SK-N-SH treated with all-trans-retinoic acid at 6 μM for 48 hours (cell line): Measurements from ENCODE around the gene GALNTL6.
"Not testable (repeated sequence)": the region's sequence is repeated elsewhere in the genome, so short reads cannot be mapped to it uniquely, and the experiment has no call there.

Source experiments
- ATAC-seq: fragments of 200-7000 bp; cut with Tn5 transposase; 3 replicates; pipeline ENCODE4 v1.9.1; 2020; ENCODE audit warnings: mild to moderate bottlenecking, moderate library complexity
- ARNTL ChIP-seq: fragments of 450-650 bp; formaldehyde crosslinking; IDR thresholded peaks from 2 replicates; pipeline ENCODE4 v1.5.0; 2020; ENCODE audit warnings: low read depth, mild to moderate bottlenecking, moderate library complexity, borderline replicate concordance
- BACH2 ChIP-seq: fragments of 250-450 bp; sonication (Bioruptor Pico); IDR thresholded peaks from 2 replicates; pipeline ENCODE4 v1.9.0; 2021; ENCODE audit warnings: mild to moderate bottlenecking, borderline replicate concordance
- CSDC2 ChIP-seq: fragments of 250-450 bp; sonication (Bioruptor Pico); IDR thresholded peaks from 2 replicates; pipeline ENCODE4 v1.5.0; 2020; ENCODE audit warnings: mild to moderate bottlenecking, moderate library complexity
- ESRRG ChIP-seq: fragments of 250-450 bp; sonication (Bioruptor Pico); IDR thresholded peaks from 2 replicates; pipeline ENCODE4 v1.6.1; 2021; ENCODE audit warnings: mild to moderate bottlenecking
- GLIS3 ChIP-seq: fragments of 250-450 bp; sonication (Bioruptor Pico); IDR thresholded peaks from 2 replicates; pipeline ENCODE4 v1.5.0; 2020; ENCODE audit warnings: mild to moderate bottlenecking, moderate library complexity
- ISL1 ChIP-seq: fragments of 250-450 bp; sonication (Bioruptor Pico); IDR thresholded peaks from 2 replicates; pipeline ENCODE4 v2.1.2; 2022; ENCODE audit warnings: mild to moderate bottlenecking, moderate library complexity
- OSR1 ChIP-seq: fragments of 250-450 bp; sonication (Bioruptor Pico); IDR thresholded peaks from 2 replicates; pipeline ENCODE4 v1.8.0; 2022; ENCODE audit warnings: moderate library complexity, mild to moderate bottlenecking, inconsistent platforms
- PATZ1 ChIP-seq: fragments of 250-450 bp; sonication (Bioruptor Pico); IDR thresholded peaks from 2 replicates; pipeline ENCODE4 v1.8.0; 2020; ENCODE audit warnings: mild to moderate bottlenecking, moderate library complexity, borderline replicate concordance
- POU6F1 ChIP-seq: fragments of 250-450 bp; sonication (Bioruptor Pico); IDR thresholded peaks from 2 replicates; pipeline ENCODE4 v1.8.0; 2021; ENCODE audit warnings: low read depth, mild to moderate bottlenecking, moderate library complexity, borderline replicate concordance
- PPARA ChIP-seq: fragments of 250-450 bp; sonication (Bioruptor Pico); IDR thresholded peaks from 2 replicates; pipeline ENCODE4 v1.5.0; 2020; ENCODE audit warnings: mild to moderate bottlenecking, borderline replicate concordance
- RARB ChIP-seq: fragments of 250-450 bp; sonication (Bioruptor Pico); IDR thresholded peaks from 2 replicates; pipeline ENCODE4 v1.8.0; 2021; ENCODE audit warnings: mild to moderate bottlenecking, moderate library complexity
- SNAI2 ChIP-seq: fragments of 250-450 bp; sonication (Bioruptor Pico); IDR thresholded peaks from 2 replicates; pipeline ENCODE4 v1.5.0; 2020; ENCODE audit warnings: mild to moderate bottlenecking, moderate library complexity
- TCF4 ChIP-seq: fragments of 250-450 bp; sonication (Bioruptor Pico); IDR thresholded peaks from 2 replicates; pipeline ENCODE4 v1.8.0; 2021; ENCODE audit warnings: mild to moderate bottlenecking, moderate library complexity, borderline replicate concordance
- TOX ChIP-seq: fragments of 250-450 bp; sonication (Bioruptor Pico); IDR thresholded peaks from 2 replicates; pipeline ENCODE4 v1.8.0; 2021; ENCODE audit warnings: mild to moderate bottlenecking, moderate library complexity, borderline replicate concordance
- ZC3H10 ChIP-seq: fragments of 250-450 bp; sonication (Bioruptor Pico); IDR thresholded peaks from 2 replicates; pipeline ENCODE4 v1.5.1; 2021; ENCODE audit warnings: mild to moderate bottlenecking, moderate library complexity
- ZFP3 ChIP-seq: fragments of 250-450 bp; sonication (Bioruptor Pico); IDR thresholded peaks from 2 replicates; pipeline ENCODE4 v1.5.0; 2020; ENCODE audit warnings: mild to moderate bottlenecking, moderate library complexity
- ZFP30 ChIP-seq: fragments of 450-650 bp; formaldehyde crosslinking; IDR thresholded peaks from 2 replicates; pipeline ENCODE4 v1.5.0; 2022; ENCODE audit warnings: mild to moderate bottlenecking, moderate library complexity
- ZNF565 ChIP-seq: fragments of 450-650 bp; formaldehyde crosslinking; conservative IDR thresholded peaks from 2 replicates; pipeline ENCODE4 v1.5.0; 2020; ENCODE audit warnings: low read depth, mild to moderate bottlenecking, moderate library complexity
- ZNF70 ChIP-seq: fragments of 450-650 bp; formaldehyde crosslinking; IDR thresholded peaks from 2 replicates; pipeline ENCODE4 v1.5.0; 2020; ENCODE audit warnings: mild to moderate bottlenecking, moderate library complexity
- ZNF8 ChIP-seq: fragments of 450-650 bp; formaldehyde crosslinking; IDR thresholded peaks from 2 replicates; pipeline ENCODE4 v1.5.0; 2020; ENCODE audit warnings: mild to moderate bottlenecking, moderate library complexity
- TF ChIP-seq, protein P1 (sequence below): fragments of 250-450 bp; sonication (Bioruptor Pico); IDR thresholded peaks from 2 replicates; pipeline ENCODE4 v1.5.1; 2020; ENCODE audit warnings: low read depth, mild to moderate bottlenecking, moderate library complexity
- TF ChIP-seq, protein P2 (sequence below): fragments of 250-450 bp; sonication (Bioruptor Pico); IDR thresholded peaks from 2 replicates; pipeline ENCODE4 v1.5.0; 2020; ENCODE audit warnings: mild to moderate bottlenecking, moderate library complexity

GALNTL6 gene

GRCh38 chr4:173037242-173037641, 1224.0 kb downstream of the GALNTL6 start:
- TF ChIP-seq ZNF8 (CRISPR knock-in tag): no peak
- ATAC-seq: no peak

GRCh38 chr4:173038192-173038896, 1225.1 kb downstream of the GALNTL6 start:
- TF ChIP-seq ZNF565: no peak
- TF ChIP-seq TCF4 (CRISPR knock-in tag): no peak
- TF ChIP-seq RARB (CRISPR knock-in tag): no peak
- TF ChIP-seq CSDC2 (CRISPR knock-in tag): no peak
- TF ChIP-seq ESRRG (CRISPR knock-in tag): no peak
- TF ChIP-seq POU6F1 (CRISPR knock-in tag): no peak
- TF ChIP-seq, protein P1, sequence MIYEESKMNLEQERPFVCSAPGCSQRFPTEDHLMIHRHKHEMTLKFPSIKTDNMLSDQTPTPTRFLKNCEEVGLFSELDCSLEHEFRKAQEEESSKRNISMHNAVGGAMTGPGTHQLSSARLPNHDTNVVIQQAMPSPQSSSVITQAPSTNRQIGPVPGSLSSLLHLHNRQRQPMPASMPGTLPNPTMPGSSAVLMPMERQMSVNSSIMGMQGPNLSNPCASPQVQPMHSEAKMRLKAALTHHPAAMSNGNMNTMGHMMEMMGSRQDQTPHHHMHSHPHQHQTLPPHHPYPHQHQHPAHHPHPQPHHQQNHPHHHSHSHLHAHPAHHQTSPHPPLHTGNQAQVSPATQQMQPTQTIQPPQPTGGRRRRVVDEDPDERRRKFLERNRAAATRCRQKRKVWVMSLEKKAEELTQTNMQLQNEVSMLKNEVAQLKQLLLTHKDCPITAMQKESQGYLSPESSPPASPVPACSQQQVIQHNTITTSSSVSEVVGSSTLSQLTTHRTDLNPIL (CRISPR knock-in tag): no peak
- TF ChIP-seq ZC3H10 (CRISPR knock-in tag): no peak
- no peak for TF ChIP-seq ZNF70 (CRISPR knock-in tag)
- no peak for TF ChIP-seq ZFP30 (CRISPR knock-in tag)
- TF ChIP-seq ZFP3 (CRISPR knock-in tag): no peak
- no peak for TF ChIP-seq PPARA
- no peak for TF ChIP-seq TOX (CRISPR knock-in tag)
- TF ChIP-seq PATZ1 (CRISPR knock-in tag): no peak
- TF ChIP-seq BACH2 (CRISPR knock-in tag): no peak
- no peak for ATAC-seq

DNA sequence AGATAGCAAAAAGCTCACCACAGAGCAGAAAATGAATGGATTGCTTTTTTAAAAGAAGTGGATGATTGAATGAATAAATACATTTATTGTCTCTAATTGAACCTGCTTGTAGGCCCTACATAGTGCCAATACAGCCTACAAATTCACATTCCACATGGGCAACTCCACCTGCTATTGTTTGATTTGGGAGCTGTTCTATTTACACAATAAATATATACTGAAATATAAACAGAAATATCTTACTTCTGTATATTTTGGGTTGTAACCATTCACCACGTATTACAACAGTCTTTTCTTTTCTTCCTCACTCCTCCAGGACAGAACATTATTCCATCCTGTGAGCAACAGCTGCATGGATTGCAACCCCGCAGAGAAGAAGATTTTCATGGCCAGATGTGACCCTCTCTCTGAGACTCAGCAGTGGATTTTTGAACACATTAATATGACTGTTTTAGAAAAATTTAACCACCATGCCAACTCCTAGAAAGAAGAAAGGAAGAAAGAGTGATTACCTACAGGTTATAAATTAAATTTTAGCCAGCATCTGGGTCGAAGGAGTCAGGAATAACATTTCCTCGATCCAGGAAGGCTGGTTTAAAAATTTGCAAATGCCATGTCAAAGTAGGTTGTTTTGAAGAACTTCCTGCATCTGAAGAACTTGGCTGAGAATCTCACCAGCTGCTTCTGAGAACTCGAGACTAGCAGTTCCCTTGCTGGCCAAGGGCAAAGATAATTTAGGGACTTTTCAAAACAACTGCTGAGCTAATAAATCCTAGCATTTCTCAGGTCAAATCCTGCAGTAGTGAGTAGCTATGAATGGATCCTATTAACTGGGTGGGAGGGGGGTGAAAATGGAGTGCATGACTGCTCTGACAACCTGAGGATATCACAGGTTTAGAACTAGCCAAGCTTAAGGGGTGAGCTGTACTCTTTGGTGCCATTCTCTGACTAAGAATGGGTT, 1226.7 kb downstream of the GALNTL6 start:
- TF ChIP-seq ZC3H10 (CRISPR knock-in tag) (no peak), ZFP3 (CRISPR knock-in tag) (no peak), BACH2 (CRISPR knock-in tag) (no peak), ZFP30 (CRISPR knock-in tag) (no peak), ARNTL (CRISPR knock-in tag) (no peak)

GRCh38 chr4:173041482-173041881, 1228.3 kb downstream of the GALNTL6 start:
- TF ChIP-seq POU6F1 (CRISPR knock-in tag) (no peak), ESRRG (CRISPR knock-in tag) (no peak), SNAI2 (no peak), TCF4 (CRISPR knock-in tag) (no peak), ISL1 (CRISPR knock-in tag) (no peak), BACH2 (CRISPR knock-in tag) (no peak), ZFP3 (CRISPR knock-in tag) (no peak), PATZ1 (CRISPR knock-in tag) (no peak), ARNTL (CRISPR knock-in tag) (no peak), GLIS3 (no peak), OSR1 (CRISPR knock-in tag) (no peak), ZNF8 (CRISPR knock-in tag) (no peak), ZNF565 (no peak), TOX (CRISPR knock-in tag) (no peak)
- TF ChIP-seq, protein P2, sequence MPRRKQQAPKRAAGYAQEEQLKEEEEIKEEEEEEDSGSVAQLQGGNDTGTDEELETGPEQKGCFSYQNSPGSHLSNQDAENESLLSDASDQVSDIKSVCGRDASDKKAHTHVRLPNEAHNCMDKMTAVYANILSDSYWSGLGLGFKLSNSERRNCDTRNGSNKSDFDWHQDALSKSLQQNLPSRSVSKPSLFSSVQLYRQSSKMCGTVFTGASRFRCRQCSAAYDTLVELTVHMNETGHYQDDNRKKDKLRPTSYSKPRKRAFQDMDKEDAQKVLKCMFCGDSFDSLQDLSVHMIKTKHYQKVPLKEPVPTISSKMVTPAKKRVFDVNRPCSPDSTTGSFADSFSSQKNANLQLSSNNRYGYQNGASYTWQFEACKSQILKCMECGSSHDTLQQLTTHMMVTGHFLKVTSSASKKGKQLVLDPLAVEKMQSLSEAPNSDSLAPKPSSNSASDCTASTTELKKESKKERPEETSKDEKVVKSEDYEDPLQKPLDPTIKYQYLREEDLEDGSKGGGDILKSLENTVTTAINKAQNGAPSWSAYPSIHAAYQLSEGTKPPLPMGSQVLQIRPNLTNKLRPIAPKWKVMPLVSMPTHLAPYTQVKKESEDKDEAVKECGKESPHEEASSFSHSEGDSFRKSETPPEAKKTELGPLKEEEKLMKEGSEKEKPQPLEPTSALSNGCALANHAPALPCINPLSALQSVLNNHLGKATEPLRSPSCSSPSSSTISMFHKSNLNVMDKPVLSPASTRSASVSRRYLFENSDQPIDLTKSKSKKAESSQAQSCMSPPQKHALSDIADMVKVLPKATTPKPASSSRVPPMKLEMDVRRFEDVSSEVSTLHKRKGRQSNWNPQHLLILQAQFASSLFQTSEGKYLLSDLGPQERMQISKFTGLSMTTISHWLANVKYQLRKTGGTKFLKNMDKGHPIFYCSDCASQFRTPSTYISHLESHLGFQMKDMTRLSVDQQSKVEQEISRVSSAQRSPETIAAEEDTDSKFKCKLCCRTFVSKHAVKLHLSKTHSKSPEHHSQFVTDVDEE: no peak
- no peak for ATAC-seq

More for the DNA sequence above, 1226.7 kb downstream of the GALNTL6 start:
- peak; percentile 64 for ATAC-seq

DNA sequence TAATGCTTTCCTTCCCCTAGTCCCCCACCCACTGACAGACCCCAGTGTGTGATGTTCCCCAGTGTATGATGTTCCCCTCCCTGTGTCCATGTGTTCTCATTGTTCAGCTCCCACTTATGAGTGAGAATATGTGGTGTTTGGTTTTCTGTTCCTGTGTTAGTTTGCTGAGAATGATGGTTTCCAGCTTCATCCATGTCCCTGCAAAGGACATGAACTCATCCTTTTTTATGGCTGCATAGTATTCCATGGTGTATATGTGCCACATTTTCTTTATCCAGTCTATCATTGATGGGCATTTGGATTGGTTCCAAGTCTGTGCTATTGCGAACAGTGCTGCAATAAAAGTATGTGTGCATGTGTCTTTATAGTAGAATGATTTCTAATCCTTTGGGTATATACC, 1228.9 kb downstream of the GALNTL6 start:
- not testable (repeated sequence) for ATAC-seq
